ENCODE measurements around the gene PLSCR2. TPM values are rescaled to one million over a fixed set of nuclear protein-coding genes. Genes with fewer than 3 reads are reported as not detected.

Gene PLSCR2
- total and polyA plus RNA-seq, 2 donors (not counting 1 experiment from before 2014, with no cell fraction given): 0.15 to 0.54 TPM

- H3K36me3 ChIP-seq (replicated peaks in 1 of 2; ENCODE audit: control extremely low read depth in 1 of 2, control insufficient read depth in 1 of 2, extremely low read depth in 1 of 2, insufficient read depth in 2 of 2, low read length in 1 of 2): no peaks in the 10 kb centered on the region
- H3K27ac ChIP-seq (ENCODE audit: low read length in 2 of 2): no peak overlapping the region
- no peak overlapping the region for H3K4me3 Mint-ChIP-seq
- H3K9me3 ChIP-seq (ENCODE audit: control extremely low read depth in 1 of 3, control insufficient read depth in 2 of 3, insufficient read depth in 1 of 3, low read length in 2 of 3): peaks cover 0 to 10% (median 0%) of the 10 kb centered on the region in 3 donors
- no peak overlapping the region for H3K4me2 ChIP-seq (replicated peaks; ENCODE audit: low read depth, low read length, poor library complexity, severe bottlenecking)
- peaks cover 19% of the 10 kb centered on the region for H3K27me3 Mint-ChIP-seq
- peaks cover 0 to 2% (median 0%) of the 10 kb centered on the region in 4 experiments for H3K27me3 ChIP-seq (replicated peaks in 1 of 4; ENCODE audit: control extremely low read depth in 1 of 4, control insufficient read depth in 3 of 4, insufficient read depth in 4 of 4, low read length in 3 of 4)
- no peaks in the 10 kb centered on the region for H3K4me1 Mint-ChIP-seq
- peaks cover 16% of the 10 kb centered on the region for H3K9me3 Mint-ChIP-seq (ENCODE audit: insufficient read depth)
- no peak overlapping the region for H2AFZ ChIP-seq (ENCODE audit: insufficient read depth, low read depth, low read length, poor library complexity, severe bottlenecking)
- H3K79me2 ChIP-seq (ENCODE audit: control insufficient read depth, insufficient read depth, low read length): no peaks in the 10 kb centered on the region
- peak; percentile 9 for DNase-seq
- intact Hi-C loops (cut with micrococcal nuclease): no loop called here
- TF ChIP-seq EZH2 (IDR thresholded peaks at IDR 0.05; ENCODE audit: borderline replicate concordance, insufficient read depth, low read depth, low read length, poor library complexity, severe bottlenecking) (no peak), CTCF (IDR thresholded peaks at IDR 0.05) (no peak)
- POLR2A ChIA-PET: no interaction called here
- H3K4me1 ChIP-seq (ENCODE audit: control insufficient read depth in 2 of 2, insufficient read depth in 2 of 2, low read length in 2 of 2): no peaks in the 10 kb centered on the region
- no peak overlapping the region for H3K9ac ChIP-seq (ENCODE audit: low read length)
- ATAC-seq (ENCODE audit: low read depth): no peak
- H3K4me3 ChIP-seq (ENCODE audit: control extremely low read depth in 1 of 5, extremely low read depth in 1 of 5, insufficient read depth in 1 of 5, low read depth in 2 of 5, low read length in 4 of 5): no peak overlapping the region
- CTCF ChIA-PET: no interaction called here
- H3K27ac Mint-ChIP-seq: no peak overlapping the region
- no peaks in the 10 kb centered on the region for H4K20me1 ChIP-seq (ENCODE audit: control insufficient read depth, insufficient read depth, low read length, poor library complexity, severe bottlenecking)
Observed at GRCh38 chr3:146449613-146450012, 19.7 kb downstream of the PLSCR2 start.

GRCh38 chr3:146449076-146449475 lies 20.3 kb downstream of the PLSCR2 start:
- no peaks in the 10 kb centered on the region for H3K79me2 ChIP-seq (ENCODE audit: control insufficient read depth, insufficient read depth, low read length)
- H3K27me3 Mint-ChIP-seq: peaks cover 19% of the 10 kb centered on the region
- intact Hi-C loops (cut with micrococcal nuclease): no loop called here
- H3K27ac Mint-ChIP-seq: no peak overlapping the region
- no peaks in the 10 kb centered on the region for H3K4me1 Mint-ChIP-seq
- no peaks in the 10 kb centered on the region for H3K4me1 ChIP-seq (ENCODE audit: control insufficient read depth in 2 of 2, insufficient read depth in 2 of 2, low read length in 2 of 2)
- H3K36me3 ChIP-seq (replicated peaks in 1 of 2; ENCODE audit: control extremely low read depth in 1 of 2, control insufficient read depth in 1 of 2, extremely low read depth in 1 of 2, insufficient read depth in 2 of 2, low read length in 1 of 2): no peaks in the 10 kb centered on the region
- no peak overlapping the region for H3K27ac ChIP-seq (ENCODE audit: low read length in 2 of 2)
- H3K9me3 ChIP-seq (ENCODE audit: control extremely low read depth in 1 of 3, control insufficient read depth in 2 of 3, insufficient read depth in 1 of 3, low read length in 2 of 3): peaks cover 0 to 10% (median 0%) of the 10 kb centered on the region in 3 donors
- no CpG with 5 or more reads among the region's 1 CpG for WGBS (ENCODE audit: insufficient coverage)
- H3K9ac ChIP-seq (ENCODE audit: low read length): no peak overlapping the region
- no peak for DNase-seq
- no peak overlapping the region for H3K4me3 Mint-ChIP-seq
- ATAC-seq (ENCODE audit: low read depth): no peak
- no peaks in the 10 kb centered on the region for H4K20me1 ChIP-seq (ENCODE audit: control insufficient read depth, insufficient read depth, low read length, poor library complexity, severe bottlenecking)
- H3K4me3 ChIP-seq (ENCODE audit: control extremely low read depth in 1 of 5, extremely low read depth in 1 of 5, insufficient read depth in 1 of 5, low read depth in 2 of 5, low read length in 4 of 5): no peak overlapping the region
- ChIA-PET POLR2A (no interaction called here), CTCF (no interaction called here)
- H3K27me3 ChIP-seq (replicated peaks in 1 of 4; ENCODE audit: control extremely low read depth in 1 of 4, control insufficient read depth in 3 of 4, insufficient read depth in 4 of 4, low read length in 3 of 4): peaks cover 0 to 2% (median 0%) of the 10 kb centered on the region in 4 experiments
- no peak overlapping the region for H3K4me2 ChIP-seq (replicated peaks; ENCODE audit: low read depth, low read length, poor library complexity, severe bottlenecking)
- H2AFZ ChIP-seq (ENCODE audit: insufficient read depth, low read depth, low read length, poor library complexity, severe bottlenecking): no peak overlapping the region
- TF ChIP-seq CTCF (IDR thresholded peaks at IDR 0.05): no peak
- TF ChIP-seq EZH2 (IDR thresholded peaks at IDR 0.05; ENCODE audit: borderline replicate concordance, insufficient read depth, low read depth, low read length, poor library complexity, severe bottlenecking): no peak
- H3K9me3 Mint-ChIP-seq (ENCODE audit: insufficient read depth): peaks cover 16% of the 10 kb centered on the region
